GM19238 (cell line): ENCODE data around the gene UBR2.

Experiments used
- DNase-seq: peaks from one replicate; pipeline ENCODE4 v3.0.0; 2011; ENCODE audit warnings: low spot score; ENCODE audit not compliant: insufficient read length

The UBR2 gene

GRCh38 chr6:42563697-42564505 lies at the start of gene UBR2:
Gene UBR2, plus strand, starts transcription at chr6:42564029. Its CDS starts 291 bp downstream, at chr6:42564320.
- peak; percentile 85 for DNase-seq

GRCh38 chr6:42514745-42515144 lies 49.1 kb upstream of the UBR2 start:
- no peak for DNase-seq

- no peak for DNase-seq
These were observed 44.0 kb upstream of the UBR2 start for GRCh38 chr6:42519779-42520178.

- DNase-seq = no peak
These were observed 42.8 kb upstream of the UBR2 start for GRCh38 chr6:42520786-42521607.

GRCh38 chr6:42522036-42522435 lies 41.8 kb upstream of the UBR2 start:
- no peak for DNase-seq

GRCh38 chr6:42522942-42523814 lies 40.7 kb upstream of the UBR2 start:
- DNase-seq = no peak

- DNase-seq = no peak
These were observed 38.6 kb upstream of the UBR2 start for GRCh38 chr6:42525206-42525605.

GRCh38 chr6:42526616-42527015 lies 37.2 kb upstream of the UBR2 start:
- DNase-seq = no peak

- no peak for DNase-seq
These were observed 36.6 kb upstream of the UBR2 start for GRCh38 chr6:42527204-42527603.

- DNase-seq = no peak
These were observed 33.5 kb upstream of the UBR2 start for GRCh38 chr6:42530296-42530695.

GRCh38 chr6:42530751-42531150 lies 33.1 kb upstream of the UBR2 start:
- DNase-seq = no peak

- DNase-seq = no peak
These were observed 31.7 kb upstream of the UBR2 start for GRCh38 chr6:42532038-42532669.

- no peak for DNase-seq
These were observed 30.0 kb upstream of the UBR2 start for GRCh38 chr6:42533794-42534193.

- DNase-seq = no peak
These were observed 26.3 kb upstream of the UBR2 start for GRCh38 chr6:42537536-42537935.

- DNase-seq = no peak
These were observed 24.7 kb upstream of the UBR2 start for GRCh38 chr6:42539135-42539534.

GRCh38 chr6:42545226-42545773 lies 18.5 kb upstream of the UBR2 start:
- DNase-seq = no peak

- peak; percentile 94 for DNase-seq
These were observed 16.2 kb upstream of the UBR2 start for GRCh38 chr6:42547407-42548329.

GRCh38 chr6:42550277-42550676 lies 13.6 kb upstream of the UBR2 start:
- DNase-seq = no peak

- no peak for DNase-seq
These were observed 12.6 kb upstream of the UBR2 start for GRCh38 chr6:42551217-42551616.

GRCh38 chr6:42552380-42552779 lies 11.4 kb upstream of the UBR2 start:
- DNase-seq = no peak
